Esophagus muscularis mucosa (tissue), 4 donors: ENCODE results near the gene CCDC9B.

Source experiments
- CTCF ChIP-seq, 3 experiments: fragments of 200-600 bp in 2 of 3; fragments of 450-650 bp in 1 of 3; sonication (generic) in 2 of 3; IDR thresholded peaks; one replicate each; pipeline ENCODE4 v1.5.1; 2017 to 2019; ENCODE audit warnings: antibody characterized with exemption in 3 of 3, mild to moderate bottlenecking in 2 of 3, moderate library complexity in 1 of 3
- EP300 ChIP-seq: sonication (generic); formaldehyde crosslinking; IDR thresholded peaks from one replicate; pipeline ENCODE4 v1.6.1; 2017; ENCODE audit warnings: antibody characterized with exemption
- POLR2A ChIP-seq: fragments of 450-650 bp; IDR thresholded peaks from one replicate; pipeline ENCODE4 v1.6.1; 2017; ENCODE audit warnings: antibody characterized with exemption, moderate library complexity, mild to moderate bottlenecking, low read depth

- no peak for TF ChIP-seq POLR2A
- TF ChIP-seq CTCF (IDR thresholded peaks at IDR 0.05): no peak
- no peak for TF ChIP-seq EP300
These were observed 49.7 kb downstream of the CCDC9B start for GRCh38 chr15:40290918-40291574.
